Measurements from ENCODE around the gene GPBP1. TPM values are rescaled to one million over a fixed set of nuclear protein-coding genes. Genes with fewer than 3 reads are reported as not detected.
A peak's percentile ranks its signal among the peaks of the same experiment; 100 is the strongest.

GPBP1 gene
- total and polyA plus RNA-seq, 9 of the 15 experiments (the other 6 are each of a cell fraction or from before 2014, with no cell fraction given), result 31.0 to 109 (median 68.4) TPM

- TF ChIP-seq, protein P1, sequence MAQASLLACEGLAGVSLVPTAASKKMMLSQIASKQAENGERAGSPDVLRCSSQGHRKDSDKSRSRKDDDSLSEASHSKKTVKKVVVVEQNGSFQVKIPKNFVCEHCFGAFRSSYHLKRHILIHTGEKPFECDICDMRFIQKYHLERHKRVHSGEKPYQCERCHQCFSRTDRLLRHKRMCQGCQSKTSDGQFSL (CRISPR knock-in tag; IDR thresholded peaks at IDR 0.05), result no peak
- TF ChIP-seq, protein P1 (tag; IDR thresholded peaks at IDR 0.05), result peak in 1 of 2 experiments; percentile 75; a peak in 2 of 4 replicates
- peak; percentile 73; the same call in 1 of the 2 replicates for TF ChIP-seq TCFL5 (CRISPR knock-in tag; conservative IDR thresholded peaks at IDR 0.05)
- no peak for TF ChIP-seq PCBP1 (IDR thresholded peaks at IDR 0.05; ENCODE audit: low read depth, low read length, poor library complexity, severe bottlenecking)
- TF ChIP-seq KHSRP (IDR thresholded peaks at IDR 0.05), result no peak
- TF ChIP-seq, protein P2, sequence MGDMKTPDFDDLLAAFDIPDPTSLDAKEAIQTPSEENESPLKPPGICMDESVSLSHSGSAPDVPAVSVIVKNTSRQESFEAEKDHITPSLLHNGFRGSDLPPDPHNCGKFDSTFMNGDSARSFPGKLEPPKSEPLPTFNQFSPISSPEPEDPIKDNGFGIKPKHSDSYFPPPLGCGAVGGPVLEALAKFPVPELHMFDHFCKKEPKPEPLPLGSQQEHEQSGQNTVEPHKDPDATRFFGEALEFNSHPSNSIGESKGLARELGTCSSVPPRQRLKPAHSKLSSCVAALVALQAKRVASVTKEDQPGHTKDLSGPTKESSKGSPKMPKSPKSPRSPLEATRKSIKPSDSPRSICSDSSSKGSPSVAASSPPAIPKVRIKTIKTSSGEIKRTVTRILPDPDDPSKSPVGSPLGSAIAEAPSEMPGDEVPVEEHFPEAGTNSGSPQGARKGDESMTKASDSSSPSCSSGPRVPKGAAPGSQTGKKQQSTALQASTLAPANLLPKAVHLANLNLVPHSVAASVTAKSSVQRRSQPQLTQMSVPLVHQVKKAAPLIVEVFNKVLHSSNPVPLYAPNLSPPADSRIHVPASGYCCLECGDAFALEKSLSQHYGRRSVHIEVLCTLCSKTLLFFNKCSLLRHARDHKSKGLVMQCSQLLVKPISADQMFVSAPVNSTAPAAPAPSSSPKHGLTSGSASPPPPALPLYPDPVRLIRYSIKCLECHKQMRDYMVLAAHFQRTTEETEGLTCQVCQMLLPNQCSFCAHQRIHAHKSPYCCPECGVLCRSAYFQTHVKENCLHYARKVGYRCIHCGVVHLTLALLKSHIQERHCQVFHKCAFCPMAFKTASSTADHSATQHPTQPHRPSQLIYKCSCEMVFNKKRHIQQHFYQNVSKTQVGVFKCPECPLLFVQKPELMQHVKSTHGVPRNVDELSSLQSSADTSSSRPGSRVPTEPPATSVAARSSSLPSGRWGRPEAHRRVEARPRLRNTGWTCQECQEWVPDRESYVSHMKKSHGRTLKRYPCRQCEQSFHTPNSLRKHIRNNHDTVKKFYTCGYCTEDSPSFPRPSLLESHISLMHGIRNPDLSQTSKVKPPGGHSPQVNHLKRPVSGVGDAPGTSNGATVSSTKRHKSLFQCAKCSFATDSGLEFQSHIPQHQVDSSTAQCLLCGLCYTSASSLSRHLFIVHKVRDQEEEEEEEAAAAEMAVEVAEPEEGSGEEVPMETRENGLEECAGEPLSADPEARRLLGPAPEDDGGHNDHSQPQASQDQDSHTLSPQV (IDR thresholded peaks at IDR 0.05), result peak; percentile 94
- TF ChIP-seq MEF2D (tag; conservative IDR thresholded peaks at IDR 0.05; ENCODE audit: low read depth), result peak; percentile 83; the same call in 1 of the 2 replicates
- TF ChIP-seq CREB3 (tag; conservative IDR thresholded peaks at IDR 0.05; ENCODE audit: low read depth), result peak; percentile 94
- TF ChIP-seq GTF2A2 (tag; IDR thresholded peaks at IDR 0.05), result peak; percentile 77
- TF ChIP-seq PRPF4 (IDR thresholded peaks at IDR 0.05; ENCODE audit: insufficient read depth, low read depth, low read length, poor library complexity, severe bottlenecking), result no peak
- no peak for TF ChIP-seq YY1 (IDR thresholded peaks at IDR 0.05; ENCODE audit: borderline replicate concordance in 1 of 3, control insufficient read depth in 1 of 3, extremely low read depth in 1 of 3, insufficient read depth in 3 of 3, insufficient read length in 1 of 3, insufficient replicate concordance in 2 of 3, low read depth in 1 of 3, low read length in 2 of 3)
- TF ChIP-seq SMAD4 (CRISPR knock-in tag; conservative IDR thresholded peaks at IDR 0.05), result peak; percentile 69
- TF ChIP-seq NFATC3 (IDR thresholded peaks at IDR 0.05), result no peak
- no peak for TF ChIP-seq YBX1 (IDR thresholded peaks at IDR 0.05)
- TF ChIP-seq MECOM (CRISPR knock-in tag; IDR thresholded peaks at IDR 0.05), result peak; percentile 89
- TF ChIP-seq ZNF174 (CRISPR knock-in tag; IDR thresholded peaks at IDR 0.05), result no peak
- peak; percentile 68 for TF ChIP-seq ZNF134 (CRISPR knock-in tag; conservative IDR thresholded peaks at IDR 0.05)
- TF ChIP-seq ZNF589 (CRISPR knock-in tag; IDR thresholded peaks at IDR 0.05; ENCODE audit: low read depth), result 0 out of 2 replicates have a peak, but pooled peaks have one; percentile 59
- peak; percentile 53; the same call in 1 of the 2 replicates for TF ChIP-seq CXXC5 (CRISPR knock-in tag; IDR thresholded peaks at IDR 0.05)
- TF ChIP-seq ZNF75A (CRISPR knock-in tag; IDR thresholded peaks at IDR 0.05), result peak; percentile 50; the same call in 1 of the 2 replicates
- TF ChIP-seq ZNF583 (CRISPR knock-in tag; IDR thresholded peaks at IDR 0.05), result peak; percentile 86; the same call in 1 of the 2 replicates
- TF ChIP-seq POLR2AphosphoS2 (IDR thresholded peaks at IDR 0.05; ENCODE audit: low read length), result no peak
Measured at GRCh38 chr5:57155033-57155432, 18.8 kb upstream of the GPBP1 start (continued).
